WTC11 (cell line): ENCODE results near the gene EVI5L.

Source experiments
- ATF2 ChIP-seq: sonication (generic); formaldehyde crosslinking; IDR thresholded peaks from 2 replicates; pipeline ENCODE4 v1.8.1; 2022; ENCODE audit warnings: low read depth, missing genetic modification reagents, borderline replicate concordance
- CREB1 ChIP-seq: sonication (generic); formaldehyde crosslinking; IDR thresholded peaks from 2 replicates; pipeline ENCODE4 v1.8.0; 2023; ENCODE audit warnings: mild to moderate bottlenecking, missing genetic modification reagents
- ELF4 ChIP-seq: sonication (generic); formaldehyde crosslinking; IDR thresholded peaks from 2 replicates; pipeline ENCODE4 v1.8.1; 2022; ENCODE audit warnings: low read depth, mild to moderate bottlenecking, moderate library complexity, missing genetic modification reagents
- FOXJ3 ChIP-seq: sonication (generic); formaldehyde crosslinking; IDR thresholded peaks from 2 replicates; pipeline ENCODE4 v1.9.0; 2021; ENCODE audit warnings: missing genetic modification reagents, mild to moderate bottlenecking, borderline replicate concordance
- HMGXB4 ChIP-seq: sonication (generic); formaldehyde crosslinking; IDR thresholded peaks from 2 replicates; pipeline ENCODE4 v1.8.1; 2023; ENCODE audit warnings: mild to moderate bottlenecking, moderate library complexity, missing genetic modification reagents
- RELA ChIP-seq: sonication (generic); formaldehyde crosslinking; IDR thresholded peaks from 2 replicates; pipeline ENCODE4 v1.8.1; 2022; ENCODE audit warnings: missing genetic modification reagents, mild to moderate bottlenecking, borderline replicate concordance
- SMAD4 ChIP-seq: sonication (generic); formaldehyde crosslinking; IDR thresholded peaks from 2 replicates; pipeline ENCODE4 v1.8.0; 2022; ENCODE audit warnings: mild to moderate bottlenecking, missing genetic modification reagents
- TEAD4 ChIP-seq: sonication (generic); formaldehyde crosslinking; IDR thresholded peaks from 2 replicates; pipeline ENCODE4 v1.8.0; 2022; ENCODE audit warnings: mild to moderate bottlenecking, missing genetic modification reagents
- ZMAT4 ChIP-seq: fragments of 250-450 bp; sonication (Bioruptor Pico); IDR thresholded peaks from 2 replicates; pipeline ENCODE4 v1.9.0; 2021; ENCODE audit warnings: mild to moderate bottlenecking
- TF ChIP-seq, protein P1 (sequence below): sonication (generic); formaldehyde crosslinking; IDR thresholded peaks from 2 replicates; pipeline ENCODE4 v1.8.0; 2022; ENCODE audit warnings: mild to moderate bottlenecking, missing genetic modification reagents
- TF ChIP-seq, protein P2 (sequence below): sonication (generic); formaldehyde crosslinking; IDR thresholded peaks from 2 replicates; pipeline ENCODE4 v1.8.0; 2022; ENCODE audit warnings: missing genetic modification reagents
- TF ChIP-seq, protein P3 (sequence below): fragments of 200-600 bp; IDR thresholded peaks from 2 replicates; pipeline ENCODE4 v1.8.0; 2022; ENCODE audit warnings: antibody characterized with exemption
- TF ChIP-seq, protein P4 (sequence below): sonication (generic); formaldehyde crosslinking; IDR thresholded peaks from 2 replicates; pipeline ENCODE4 v1.8.0; 2022; ENCODE audit warnings: mild to moderate bottlenecking, missing genetic modification reagents

DNA sequence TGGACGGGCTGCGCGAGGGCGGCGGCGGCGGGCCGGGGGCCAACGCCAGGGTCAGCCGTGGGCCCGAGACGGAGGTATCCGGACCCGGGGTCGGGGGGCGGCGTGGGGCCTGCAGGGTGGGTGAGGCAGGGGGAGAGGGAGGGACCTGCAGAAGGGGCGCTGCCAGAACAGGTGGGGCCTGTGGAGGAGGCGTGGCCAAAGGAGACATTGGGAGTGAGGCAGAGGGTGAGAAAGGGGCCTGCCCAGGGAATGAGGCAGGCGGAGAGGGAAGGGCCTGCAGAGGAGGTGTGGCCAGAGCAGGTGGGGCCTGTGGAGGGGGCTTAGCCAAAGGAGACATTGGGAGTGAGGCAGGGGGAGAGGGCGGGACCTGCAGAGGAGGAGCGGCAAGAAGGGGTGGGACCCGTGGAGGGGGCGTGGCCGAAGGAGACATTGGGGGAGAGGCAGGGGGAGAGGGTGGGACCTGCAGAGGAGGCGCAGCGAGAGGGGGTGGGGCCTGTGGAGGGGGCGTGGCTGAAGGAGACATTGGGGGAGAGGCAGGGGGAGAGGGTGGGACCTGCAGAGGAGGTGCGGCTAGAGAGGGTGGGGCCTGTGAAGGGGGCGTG, 40.0 kb downstream of the EVI5L start:
- no peak for TF ChIP-seq RELA (CRISPR knock-in tag)
- TF ChIP-seq, protein P1, sequence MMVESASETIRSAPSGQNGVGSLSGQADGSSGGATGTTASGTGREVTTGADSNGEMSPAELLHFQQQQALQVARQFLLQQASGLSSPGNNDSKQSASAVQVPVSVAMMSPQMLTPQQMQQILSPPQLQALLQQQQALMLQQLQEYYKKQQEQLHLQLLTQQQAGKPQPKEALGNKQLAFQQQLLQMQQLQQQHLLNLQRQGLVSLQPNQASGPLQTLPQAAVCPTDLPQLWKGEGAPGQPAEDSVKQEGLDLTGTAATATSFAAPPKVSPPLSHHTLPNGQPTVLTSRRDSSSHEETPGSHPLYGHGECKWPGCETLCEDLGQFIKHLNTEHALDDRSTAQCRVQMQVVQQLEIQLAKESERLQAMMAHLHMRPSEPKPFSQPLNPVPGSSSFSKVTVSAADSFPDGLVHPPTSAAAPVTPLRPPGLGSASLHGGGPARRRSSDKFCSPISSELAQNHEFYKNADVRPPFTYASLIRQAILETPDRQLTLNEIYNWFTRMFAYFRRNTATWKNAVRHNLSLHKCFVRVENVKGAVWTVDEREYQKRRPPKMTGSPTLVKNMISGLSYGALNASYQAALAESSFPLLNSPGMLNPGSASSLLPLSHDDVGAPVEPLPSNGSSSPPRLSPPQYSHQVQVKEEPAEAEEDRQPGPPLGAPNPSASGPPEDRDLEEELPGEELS = no peak
- TF ChIP-seq, protein P2, sequence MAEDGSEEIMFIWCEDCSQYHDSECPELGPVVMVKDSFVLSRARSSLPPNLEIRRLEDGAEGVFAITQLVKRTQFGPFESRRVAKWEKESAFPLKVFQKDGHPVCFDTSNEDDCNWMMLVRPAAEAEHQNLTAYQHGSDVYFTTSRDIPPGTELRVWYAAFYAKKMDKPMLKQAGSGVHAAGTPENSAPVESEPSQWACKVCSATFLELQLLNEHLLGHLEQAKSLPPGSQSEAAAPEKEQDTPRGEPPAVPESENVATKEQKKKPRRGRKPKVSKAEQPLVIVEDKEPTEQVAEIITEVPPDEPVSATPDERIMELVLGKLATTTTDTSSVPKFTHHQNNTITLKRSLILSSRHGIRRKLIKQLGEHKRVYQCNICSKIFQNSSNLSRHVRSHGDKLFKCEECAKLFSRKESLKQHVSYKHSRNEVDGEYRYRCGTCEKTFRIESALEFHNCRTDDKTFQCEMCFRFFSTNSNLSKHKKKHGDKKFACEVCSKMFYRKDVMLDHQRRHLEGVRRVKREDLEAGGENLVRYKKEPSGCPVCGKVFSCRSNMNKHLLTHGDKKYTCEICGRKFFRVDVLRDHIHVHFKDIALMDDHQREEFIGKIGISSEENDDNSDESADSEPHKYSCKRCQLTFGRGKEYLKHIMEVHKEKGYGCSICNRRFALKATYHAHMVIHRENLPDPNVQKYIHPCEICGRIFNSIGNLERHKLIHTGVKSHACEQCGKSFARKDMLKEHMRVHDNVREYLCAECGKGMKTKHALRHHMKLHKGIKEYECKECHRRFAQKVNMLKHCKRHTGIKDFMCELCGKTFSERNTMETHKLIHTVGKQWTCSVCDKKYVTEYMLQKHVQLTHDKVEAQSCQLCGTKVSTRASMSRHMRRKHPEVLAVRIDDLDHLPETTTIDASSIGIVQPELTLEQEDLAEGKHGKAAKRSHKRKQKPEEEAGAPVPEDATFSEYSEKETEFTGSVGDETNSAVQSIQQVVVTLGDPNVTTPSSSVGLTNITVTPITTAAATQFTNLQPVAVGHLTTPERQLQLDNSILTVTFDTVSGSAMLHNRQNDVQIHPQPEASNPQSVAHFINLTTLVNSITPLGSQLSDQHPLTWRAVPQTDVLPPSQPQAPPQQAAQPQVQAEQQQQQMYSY = no peak
- TF ChIP-seq HMGXB4 = no peak
- TF ChIP-seq ELF4 = no peak
- no peak for TF ChIP-seq ZMAT4
- TF ChIP-seq, protein P3, sequence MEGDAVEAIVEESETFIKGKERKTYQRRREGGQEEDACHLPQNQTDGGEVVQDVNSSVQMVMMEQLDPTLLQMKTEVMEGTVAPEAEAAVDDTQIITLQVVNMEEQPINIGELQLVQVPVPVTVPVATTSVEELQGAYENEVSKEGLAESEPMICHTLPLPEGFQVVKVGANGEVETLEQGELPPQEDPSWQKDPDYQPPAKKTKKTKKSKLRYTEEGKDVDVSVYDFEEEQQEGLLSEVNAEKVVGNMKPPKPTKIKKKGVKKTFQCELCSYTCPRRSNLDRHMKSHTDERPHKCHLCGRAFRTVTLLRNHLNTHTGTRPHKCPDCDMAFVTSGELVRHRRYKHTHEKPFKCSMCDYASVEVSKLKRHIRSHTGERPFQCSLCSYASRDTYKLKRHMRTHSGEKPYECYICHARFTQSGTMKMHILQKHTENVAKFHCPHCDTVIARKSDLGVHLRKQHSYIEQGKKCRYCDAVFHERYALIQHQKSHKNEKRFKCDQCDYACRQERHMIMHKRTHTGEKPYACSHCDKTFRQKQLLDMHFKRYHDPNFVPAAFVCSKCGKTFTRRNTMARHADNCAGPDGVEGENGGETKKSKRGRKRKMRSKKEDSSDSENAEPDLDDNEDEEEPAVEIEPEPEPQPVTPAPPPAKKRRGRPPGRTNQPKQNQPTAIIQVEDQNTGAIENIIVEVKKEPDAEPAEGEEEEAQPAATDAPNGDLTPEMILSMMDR = no peak
- TF ChIP-seq, protein P4, sequence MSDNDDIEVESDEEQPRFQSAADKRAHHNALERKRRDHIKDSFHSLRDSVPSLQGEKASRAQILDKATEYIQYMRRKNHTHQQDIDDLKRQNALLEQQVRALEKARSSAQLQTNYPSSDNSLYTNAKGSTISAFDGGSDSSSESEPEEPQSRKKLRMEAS (CRISPR knock-in tag) = no peak
- TF ChIP-seq CREB1 (CRISPR knock-in tag) = no peak
- no peak for TF ChIP-seq FOXJ3 (CRISPR knock-in tag)
- TF ChIP-seq TEAD4 (CRISPR knock-in tag) = no peak
- no peak for TF ChIP-seq SMAD4
- no peak for TF ChIP-seq ATF2 (CRISPR knock-in tag)
